ENCODE results near the gene RASSF5. TPM values are rescaled to one million over a fixed set of nuclear protein-coding genes. Genes with fewer than 3 reads are reported as not detected.
"Not testable (repeated sequence)": the region's sequence is repeated elsewhere in the genome, so short reads cannot be mapped to it uniquely, and the experiment has no call there.

Gene RASSF5
- total RNA-seq, 2 donors from 2014 or later = 177 to 188 TPM

GRCh38 chr1:206479183-206480125 is 27.9 kb upstream of the RASSF5 start:
- peak; percentile 31 to 56 (median 39) for DNase-seq
- H3K27me3 Mint-ChIP-seq = no peaks in the 10 kb centered on the region
- H3K27ac Mint-ChIP-seq = peak overlapping the region; percentile 59
- no peak overlapping the region for H3K4me3 Mint-ChIP-seq
- peak; percentile 84 for ATAC-seq
- peaks cover 15% of the 10 kb centered on the region for H3K4me1 Mint-ChIP-seq
- H3K9me3 ChIP-seq (ENCODE audit: control insufficient read depth, low read length, poor library complexity, severe bottlenecking) = no peaks in the 10 kb centered on the region
- peaks cover 9% of the 10 kb centered on the region for H3K36me3 Mint-ChIP-seq (ENCODE audit: low read depth)

GRCh38 chr1:206480211-206480610 is 27.1 kb upstream of the RASSF5 start:
- DNase-seq = no peak
- peak overlapping the region; percentile 16 for H3K27ac Mint-ChIP-seq
- ATAC-seq = no peak
- H3K27me3 Mint-ChIP-seq = no peaks in the 10 kb centered on the region
- no peaks in the 10 kb centered on the region for H3K9me3 ChIP-seq (ENCODE audit: control insufficient read depth, low read length, poor library complexity, severe bottlenecking)
- H3K36me3 Mint-ChIP-seq (ENCODE audit: low read depth) = peaks cover 9% of the 10 kb centered on the region
- no peak overlapping the region for H3K4me3 Mint-ChIP-seq
- peaks cover 15% of the 10 kb centered on the region for H3K4me1 Mint-ChIP-seq

GRCh38 chr1:206482611-206483010 is 24.7 kb upstream of the RASSF5 start:
- Mint-ChIP-seq H3K4me1 (peaks cover 8% of the 10 kb centered on the region), H3K27ac (no peak overlapping the region), H3K36me3 (ENCODE audit: low read depth) (peaks cover 4% of the 10 kb centered on the region), H3K4me3 (no peak overlapping the region), H3K27me3 (no peaks in the 10 kb centered on the region)
- H3K9me3 ChIP-seq (ENCODE audit: control insufficient read depth, low read length, poor library complexity, severe bottlenecking) = no peaks in the 10 kb centered on the region
- ATAC-seq (no peak), DNase-seq (no peak)

GRCh38 chr1:206483864-206484263 is 23.5 kb upstream of the RASSF5 start:
- ATAC-seq; DNase-seq; H3K9me3 ChIP-seq (ENCODE audit: control insufficient read depth, low read length, poor library complexity, severe bottlenecking); H3K27me3 Mint-ChIP-seq; H3K4me3 Mint-ChIP-seq; H3K27ac Mint-ChIP-seq; H3K4me1 Mint-ChIP-seq; H3K36me3 Mint-ChIP-seq (ENCODE audit: low read depth): not testable (repeated sequence)

GRCh38 chr1:206484901-206485300 is 22.4 kb upstream of the RASSF5 start:
- peaks cover 4% of the 10 kb centered on the region for H3K36me3 Mint-ChIP-seq (ENCODE audit: low read depth)
- no peak for ATAC-seq
- H3K27ac Mint-ChIP-seq = no peak overlapping the region
- no peaks in the 10 kb centered on the region for H3K4me1 Mint-ChIP-seq
- H3K9me3 ChIP-seq (ENCODE audit: control insufficient read depth, low read length, poor library complexity, severe bottlenecking) = no peaks in the 10 kb centered on the region
- no peaks in the 10 kb centered on the region for H3K27me3 Mint-ChIP-seq
- no peak for DNase-seq
- H3K4me3 Mint-ChIP-seq = no peak overlapping the region

- Mint-ChIP-seq H3K36me3 (ENCODE audit: low read depth) (peaks cover 8% of the 10 kb centered on the region), H3K4me1 (peaks cover 5% of the 10 kb centered on the region), H3K27ac (peak overlapping the region; percentile 70), H3K4me3 (no peak overlapping the region), H3K27me3 (no peaks in the 10 kb centered on the region)
- H3K9me3 ChIP-seq (ENCODE audit: control insufficient read depth, low read length, poor library complexity, severe bottlenecking) = no peaks in the 10 kb centered on the region
- DNase-seq (no peak), ATAC-seq (no peak)
Observed at GRCh38 chr1:206486995-206487788, 20.1 kb upstream of the RASSF5 start.

GRCh38 chr1:206487970-206488369 is 19.4 kb upstream of the RASSF5 start:
- Mint-ChIP-seq H3K27ac (peak overlapping the region; percentile 70), H3K4me1 (peaks cover 6% of the 10 kb centered on the region), H3K36me3 (ENCODE audit: low read depth) (peaks cover 8% of the 10 kb centered on the region), H3K27me3 (no peaks in the 10 kb centered on the region), H3K4me3 (no peak overlapping the region)
- ATAC-seq = no peak
- no peaks in the 10 kb centered on the region for H3K9me3 ChIP-seq (ENCODE audit: control insufficient read depth, low read length, poor library complexity, severe bottlenecking)
- DNase-seq = no peak

GRCh38 chr1:206488466-206488865 is 18.9 kb upstream of the RASSF5 start:
- Mint-ChIP-seq H3K27me3 (no peaks in the 10 kb centered on the region), H3K27ac (peak overlapping the region; percentile 70), H3K4me1 (peaks cover 6% of the 10 kb centered on the region)

GRCh38 chr1:206489980-206490770 is 17.2 kb upstream of the RASSF5 start:
- ATAC-seq (peak; percentile 83), DNase-seq (peak in 2 of 3 donors; percentile 43 to 65)
- H3K9me3 ChIP-seq (ENCODE audit: control insufficient read depth, low read length, poor library complexity, severe bottlenecking) = no peaks in the 10 kb centered on the region
- Mint-ChIP-seq H3K36me3 (ENCODE audit: low read depth) (peaks cover 8% of the 10 kb centered on the region), H3K4me1 (peaks cover 6% of the 10 kb centered on the region), H3K4me3 (no peak overlapping the region), H3K27me3 (no peaks in the 10 kb centered on the region), H3K27ac (peak overlapping the region; percentile 3)

More at GRCh38 chr1:206488466-206488865, 18.9 kb upstream of the RASSF5 start:
- peaks cover 8% of the 10 kb centered on the region for H3K36me3 Mint-ChIP-seq (ENCODE audit: low read depth)
- H3K4me3 Mint-ChIP-seq = no peak overlapping the region
- H3K9me3 ChIP-seq (ENCODE audit: control insufficient read depth, low read length, poor library complexity, severe bottlenecking) = no peaks in the 10 kb centered on the region
- DNase-seq (no peak), ATAC-seq (no peak)

- H3K9me3 ChIP-seq (ENCODE audit: control insufficient read depth, low read length, poor library complexity, severe bottlenecking) = no peaks in the 10 kb centered on the region
- H3K36me3 Mint-ChIP-seq (ENCODE audit: low read depth) = peaks cover 8% of the 10 kb centered on the region
- no peak overlapping the region for H3K4me3 Mint-ChIP-seq
- peaks cover 6% of the 10 kb centered on the region for H3K4me1 Mint-ChIP-seq
- H3K27ac Mint-ChIP-seq = peak overlapping the region; percentile 3
- no peak for DNase-seq
- H3K27me3 Mint-ChIP-seq = no peaks in the 10 kb centered on the region
- ATAC-seq = no peak
Observed at GRCh38 chr1:206490771-206491405, 16.4 kb upstream of the RASSF5 start.

- Mint-ChIP-seq H3K27me3 (no peaks in the 10 kb centered on the region), H3K4me3 (no peak overlapping the region), H3K27ac (no peak overlapping the region), H3K36me3 (ENCODE audit: low read depth) (peaks cover 8% of the 10 kb centered on the region), H3K4me1 (peaks cover 11% of the 10 kb centered on the region)
- no peak for ATAC-seq
- DNase-seq = no peak
- H3K9me3 ChIP-seq (ENCODE audit: control insufficient read depth, low read length, poor library complexity, severe bottlenecking) = no peaks in the 10 kb centered on the region
Observed at GRCh38 chr1:206491616-206492015, 15.7 kb upstream of the RASSF5 start.

- Mint-ChIP-seq H3K4me3 (no peak overlapping the region), H3K27ac (no peak overlapping the region), H3K36me3 (ENCODE audit: low read depth) (peaks cover 8% of the 10 kb centered on the region), H3K4me1 (peaks cover 16% of the 10 kb centered on the region), H3K27me3 (no peaks in the 10 kb centered on the region)
- ATAC-seq = no peak
- no peaks in the 10 kb centered on the region for H3K9me3 ChIP-seq (ENCODE audit: control insufficient read depth, low read length, poor library complexity, severe bottlenecking)
- DNase-seq = no peak
Observed at GRCh38 chr1:206492589-206492988, 14.7 kb upstream of the RASSF5 start.
